ENCODE results near the gene ERAL1.

- TF ChIP-seq, protein P1, sequence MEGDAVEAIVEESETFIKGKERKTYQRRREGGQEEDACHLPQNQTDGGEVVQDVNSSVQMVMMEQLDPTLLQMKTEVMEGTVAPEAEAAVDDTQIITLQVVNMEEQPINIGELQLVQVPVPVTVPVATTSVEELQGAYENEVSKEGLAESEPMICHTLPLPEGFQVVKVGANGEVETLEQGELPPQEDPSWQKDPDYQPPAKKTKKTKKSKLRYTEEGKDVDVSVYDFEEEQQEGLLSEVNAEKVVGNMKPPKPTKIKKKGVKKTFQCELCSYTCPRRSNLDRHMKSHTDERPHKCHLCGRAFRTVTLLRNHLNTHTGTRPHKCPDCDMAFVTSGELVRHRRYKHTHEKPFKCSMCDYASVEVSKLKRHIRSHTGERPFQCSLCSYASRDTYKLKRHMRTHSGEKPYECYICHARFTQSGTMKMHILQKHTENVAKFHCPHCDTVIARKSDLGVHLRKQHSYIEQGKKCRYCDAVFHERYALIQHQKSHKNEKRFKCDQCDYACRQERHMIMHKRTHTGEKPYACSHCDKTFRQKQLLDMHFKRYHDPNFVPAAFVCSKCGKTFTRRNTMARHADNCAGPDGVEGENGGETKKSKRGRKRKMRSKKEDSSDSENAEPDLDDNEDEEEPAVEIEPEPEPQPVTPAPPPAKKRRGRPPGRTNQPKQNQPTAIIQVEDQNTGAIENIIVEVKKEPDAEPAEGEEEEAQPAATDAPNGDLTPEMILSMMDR (conservative IDR thresholded peaks at IDR 0.05; ENCODE audit: low read length) = no peak
- no peak for TF ChIP-seq EZH2phosphoT487 (IDR thresholded peaks at IDR 0.05; ENCODE audit: borderline replicate concordance, low read depth, low read length)
Measured at GRCh38 chr17:28860363-28860808, 5.6 kb downstream of the ERAL1 start.

All from OCI-LY7 (cell line).